Naive thymus-derived CD8-positive, alpha-beta T cell (primary cell): ENCODE data around the gene FAM219B. TPM values are rescaled to one million over a fixed set of nuclear protein-coding genes. Genes with fewer than 3 reads are reported as not detected.
"Not testable (repeated sequence)": the region's sequence is repeated elsewhere in the genome, so short reads cannot be mapped to it uniquely, and the experiment has no call there.

ENCODE experiments used
- ATAC-seq, 2 donors: fragments of 150-1000 bp; cut with Tn5 transposase in 1 of 2; sonication (Bioruptor Pico), chemical (Tn5 transposase) in 1 of 2; 1 replicate in 1 of 2; 2 replicates in 1 of 2; pipeline ENCODE4 v1.10.0; 2021; ENCODE audit warnings: mild to moderate bottlenecking in 2 of 2, moderate library complexity in 2 of 2
- POLR2A ChIA-PET: fragments of 350-600 bp; sonication (Branson Sonifier 250); formaldehyde crosslinking; loops from one replicate; lab custom pipeline; 2021; ENCODE audit warnings: antibody characterized with exemption; lab: Charles Lee
- DNase-seq, 10 donors: peaks; one replicate each; pipeline versions ENCODE4 v3.0.0 to v3.0.0-alpha.2; 2020 to 2022
- H3K27ac Mint-ChIP-seq, 10 donors: one replicate each; pipeline ENCODE4 v1.8.0; 2020 to 2022; ENCODE audit warnings: mild to moderate bottlenecking in 10 of 10, mixed read lengths in 10 of 10, moderate library complexity in 4 of 10, inconsistent platforms in 1 of 10
- H3K27me3 Mint-ChIP-seq, 5 donors: one replicate each; pipeline ENCODE4 v1.8.0; 2021 to 2022; ENCODE audit warnings: mixed read lengths in 5 of 5
- H3K36me3 Mint-ChIP-seq, 3 donors: one replicate each; pipeline ENCODE4 v1.8.0; 2020 to 2022; ENCODE audit warnings: mixed read lengths in 3 of 3, mild to moderate bottlenecking in 2 of 3, inconsistent platforms in 1 of 3
- H3K4me1 Mint-ChIP-seq, 4 donors: one replicate each; pipeline ENCODE4 v1.8.0; 2021 to 2022; ENCODE audit warnings: mixed read lengths in 4 of 4
- H3K4me3 Mint-ChIP-seq, 10 donors: one replicate each; pipeline ENCODE4 v1.8.0; 2020 to 2022; ENCODE audit warnings: mild to moderate bottlenecking in 10 of 10, mixed read lengths in 10 of 10, moderate library complexity in 6 of 10, inconsistent platforms in 1 of 10
- H3K9me3 Mint-ChIP-seq, 9 donors: one replicate each; pipeline ENCODE4 v1.8.0; 2020 to 2022; ENCODE audit warnings: mixed read lengths in 9 of 9, mild to moderate bottlenecking in 3 of 9, inconsistent platforms in 1 of 9, moderate library complexity in 1 of 9
- polyA plus RNA-seq, 3 donors: library from polyadenylated mRNA; unstranded; fragments of 300-500 nt; fragmentation: Illumina TruSeq; gene quantifications; one replicate each; pipeline ENCODE4 v1.2.3, GENCODE V29; 2021
- total RNA-seq, 8 experiments: library from RNA in 2 of 8; stranded (reverse) in 2 of 8; gene quantifications; one replicate each; pipeline ENCODE4 v1.2.3 and lab custom pipeline; 2021 to 2026

Gene FAM219B
- total and polyA plus RNA-seq, 5 experiments from 2014 or later, result 18.8 to 91.5 (median 22.3) TPM

- H3K36me3 Mint-ChIP-seq, result peaks cover 0 to 39% (median 5%) of the 10 kb centered on the region in 3 donors
- ATAC-seq (no peak), DNase-seq (no peak)
- POLR2A ChIA-PET, result interaction anchor here (0.7 to 2.2 kb wide), 15 partner anchors 8 to 132 kb away, joined by 3 to 14 read pairs (median 5); partner anchors contain the start of genes COX5A, MPI and ULK3
- no peak overlapping the region for H3K4me3 Mint-ChIP-seq
- H3K27me3 Mint-ChIP-seq, result no peaks in the 10 kb centered on the region
- H3K27ac Mint-ChIP-seq, result peak overlapping the region in 9 of 10 donors; percentile 43 to 85 (median 75)
- H3K4me1 Mint-ChIP-seq, result peaks cover 26 to 50% (median 46%) of the 10 kb centered on the region in 4 donors
- H3K9me3 Mint-ChIP-seq, result no peaks in the 10 kb centered on the region
These were observed 4.2 kb downstream of the FAM219B start for GRCh38 chr15:74902295-74903075.

- POLR2A ChIA-PET, result interaction anchor here (0.7 to 2.2 kb wide), 16 partner anchors 8 to 131 kb away, joined by 3 to 14 read pairs (median 5); partner anchors contain the start of genes COX5A, MPI and ULK3
- ATAC-seq (peak; percentile 33 to 48), DNase-seq (peak in 9 of 10 donors; percentile 29 to 75 (median 64))
- Mint-ChIP-seq H3K4me1 (peaks cover 23 to 43% (median 38%) of the 10 kb centered on the region in 4 donors), H3K27ac (peak overlapping the region in 9 of 10 donors; percentile 37 to 85 (median 73)), H3K36me3 (peaks cover 0 to 42% (median 5%) of the 10 kb centered on the region in 3 donors), H3K9me3 (no peaks in the 10 kb centered on the region), H3K4me3 (no peak overlapping the region), H3K27me3 (no peaks in the 10 kb centered on the region)
These were observed 5.0 kb downstream of the FAM219B start for GRCh38 chr15:74901612-74902063.

- DNase-seq (no peak), ATAC-seq (no peak)
- POLR2A ChIA-PET, result interaction anchor here (0.6 to 3.4 kb wide), 7 partner anchors 9 to 54 kb away, joined by 3 to 17 read pairs (median 4); partner anchors contain the start of genes FAM219B and ULK3
- peaks cover 13 to 41% (median 33%) of the 10 kb centered on the region in 4 donors for H3K4me1 Mint-ChIP-seq
- no peak overlapping the region for H3K4me3 Mint-ChIP-seq
- peak overlapping the region in 8 of 10 donors; percentile 19 to 85 (median 48) for H3K27ac Mint-ChIP-seq
- H3K36me3 Mint-ChIP-seq, result peaks cover 6 to 31% (median 9%) of the 10 kb centered on the region in 3 donors
- H3K27me3 Mint-ChIP-seq, result no peaks in the 10 kb centered on the region
- H3K9me3 Mint-ChIP-seq, result no peaks in the 10 kb centered on the region
These were observed 9.3 kb downstream of the FAM219B start for GRCh38 chr15:74897300-74897701.

- peaks cover 10 to 37% (median 31%) of the 10 kb centered on the region in 4 donors for H3K4me1 Mint-ChIP-seq
- peak overlapping the region in 2 of 10 donors; percentile 9 to 38 for H3K27ac Mint-ChIP-seq
- H3K9me3 Mint-ChIP-seq, result no peaks in the 10 kb centered on the region
- no peaks in the 10 kb centered on the region for H3K27me3 Mint-ChIP-seq
- no peak overlapping the region for H3K4me3 Mint-ChIP-seq
- POLR2A ChIA-PET, result interaction anchor here (1.0 to 3.4 kb wide), 5 partner anchors 10 to 119 kb away, joined by 3 to 17 read pairs (median 5); partner anchors contain the start of gene FAM219B
- ATAC-seq (no peak), DNase-seq (no peak)
- H3K36me3 Mint-ChIP-seq, result peaks cover 6 to 31% (median 9%) of the 10 kb centered on the region in 3 donors
These were observed 10.3 kb downstream of the FAM219B start for GRCh38 chr15:74896316-74896715.

DNA sequence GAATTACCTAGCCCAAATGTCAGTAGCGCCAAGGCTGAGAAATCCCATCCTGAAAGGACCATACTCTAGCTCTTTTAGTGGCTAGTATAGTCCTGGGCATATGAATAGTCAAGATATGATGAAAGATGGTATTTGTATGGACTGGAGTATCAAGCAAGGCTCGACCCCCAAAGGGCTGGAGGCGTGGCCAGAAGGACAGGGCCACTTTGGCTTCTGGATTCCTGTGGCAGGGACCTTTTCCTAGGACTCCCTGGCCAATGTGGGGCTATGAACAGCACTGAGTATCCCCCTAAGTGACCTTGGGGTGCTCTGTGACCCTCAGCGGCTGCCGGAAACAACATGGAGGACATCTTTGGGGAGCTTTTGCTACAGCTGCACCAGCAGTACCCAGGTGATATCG, 10.8 kb downstream of the FAM219B start:
- H3K4me3 Mint-ChIP-seq, result no peak overlapping the region
- peaks cover 10 to 39% (median 33%) of the 10 kb centered on the region in 4 donors for H3K4me1 Mint-ChIP-seq
- peaks cover 6 to 29% (median 8%) of the 10 kb centered on the region in 3 donors for H3K36me3 Mint-ChIP-seq
- ATAC-seq (no peak), DNase-seq (no peak)
- peak overlapping the region in 9 of 10 donors; percentile 41 to 87 (median 67) for H3K27ac Mint-ChIP-seq
- POLR2A ChIA-PET, result interaction anchor here (1.0 to 3.4 kb wide), 3 partner anchors 10 to 118 kb away, joined by 3 to 17 read pairs (median 5); partner anchors contain the start of gene FAM219B
- H3K9me3 Mint-ChIP-seq, result no peaks in the 10 kb centered on the region
- no peaks in the 10 kb centered on the region for H3K27me3 Mint-ChIP-seq

DNA sequence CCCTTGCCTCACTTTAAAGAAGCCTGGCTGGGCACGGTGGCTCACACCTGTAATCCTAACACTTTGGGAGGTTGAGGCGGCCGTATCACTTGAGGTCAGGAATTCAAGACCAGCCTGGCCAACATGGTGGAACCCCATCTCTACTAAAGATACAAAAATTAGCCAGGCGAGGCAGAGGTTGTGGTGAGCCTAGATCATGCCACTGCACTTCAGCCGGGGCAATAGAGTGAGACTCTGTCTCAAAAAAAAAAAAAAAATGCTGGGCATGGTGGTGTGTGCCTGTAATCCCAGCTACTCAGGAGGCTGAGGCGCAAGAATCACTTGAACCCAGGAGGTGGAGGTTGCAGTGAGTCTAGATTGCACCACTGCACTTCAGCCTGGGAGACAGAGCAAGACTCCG, 12.3 kb downstream of the FAM219B start:
- H3K27me3 Mint-ChIP-seq, H3K9me3 Mint-ChIP-seq, DNase-seq, ATAC-seq, H3K4me3 Mint-ChIP-seq: not testable (repeated sequence)
- POLR2A ChIA-PET, result interaction anchor here (0.7 to 2.9 kb wide), 10 partner anchors 10 to 307 kb away, joined by 3 to 28 read pairs (median 10); partner anchors contain the start of genes COX5A, FAM219B, SCAMP2 and ULK3
- Mint-ChIP-seq H3K27ac (peak overlapping the region in 6 of 10 donors; percentile 3 to 99 (median 86)), H3K36me3 (peaks cover 6 to 21% (median 6%) of the 10 kb centered on the region in 3 donors), H3K4me1 (peaks cover 18 to 49% (median 46%) of the 10 kb centered on the region in 4 donors)

DNA sequence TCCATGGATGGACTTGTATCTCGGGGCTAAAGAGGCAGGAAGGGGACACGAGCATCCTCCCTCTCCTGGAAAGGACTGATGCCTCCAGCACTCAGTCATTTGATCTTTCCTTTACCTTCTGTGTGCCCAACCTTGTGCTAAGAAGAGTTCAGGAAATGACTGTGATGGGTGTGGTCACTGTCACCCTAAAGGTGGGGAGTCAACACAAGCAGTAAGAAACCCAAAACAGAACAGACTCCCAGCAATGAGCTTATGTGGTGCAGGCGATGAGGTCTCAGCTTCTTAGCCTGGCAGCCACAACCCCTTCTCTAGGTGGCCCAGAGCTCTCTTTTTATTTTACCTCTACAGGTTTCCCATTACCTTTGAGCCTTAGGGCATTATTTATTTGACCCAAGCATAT, 13.0 kb downstream of the FAM219B start:
- Mint-ChIP-seq H3K27me3 (no peaks in the 10 kb centered on the region), H3K27ac (peak overlapping the region; percentile 96 to 99 (median 98)), H3K4me3 (peak overlapping the region; percentile 53 to 92 (median 84)), H3K4me1 (peaks cover 19 to 57% (median 54%) of the 10 kb centered on the region in 4 donors), H3K36me3 (peaks cover 6 to 17% (median 6%) of the 10 kb centered on the region in 3 donors), H3K9me3 (no peaks in the 10 kb centered on the region)
- POLR2A ChIA-PET, result interaction anchor here (0.6 to 2.9 kb wide), 18 partner anchors 9 to 454 kb away, joined by 3 to 28 read pairs (median 4); partner anchors contain the start of genes COX5A, FAM219B, NEIL1 and SCAMP2
- DNase-seq (peak in 8 of 10 donors; percentile 20 to 74 (median 48)), ATAC-seq (peak; percentile 59 to 73)

GRCh38 chr15:74892931-74893330, 13.7 kb downstream of the FAM219B start:
- no peak for DNase-seq
- Mint-ChIP-seq H3K27me3 (no peaks in the 10 kb centered on the region), H3K4me1 (peaks cover 19 to 58% (median 55%) of the 10 kb centered on the region in 4 donors), H3K36me3 (peaks cover 6 to 14% (median 6%) of the 10 kb centered on the region in 3 donors), H3K9me3 (no peaks in the 10 kb centered on the region), H3K4me3 (peak overlapping the region in 4 of 10 donors; percentile 37 to 89 (median 70)), H3K27ac (peak overlapping the region; percentile 96 to 99 (median 98))
- POLR2A ChIA-PET, result interaction anchor here (1.3 to 2.9 kb wide), 6 partner anchors 9 to 93 kb away, joined by 4 to 28 read pairs (median 10); partner anchors contain the start of genes FAM219B, SCAMP2 and ULK3
- no peak for ATAC-seq

DNA sequence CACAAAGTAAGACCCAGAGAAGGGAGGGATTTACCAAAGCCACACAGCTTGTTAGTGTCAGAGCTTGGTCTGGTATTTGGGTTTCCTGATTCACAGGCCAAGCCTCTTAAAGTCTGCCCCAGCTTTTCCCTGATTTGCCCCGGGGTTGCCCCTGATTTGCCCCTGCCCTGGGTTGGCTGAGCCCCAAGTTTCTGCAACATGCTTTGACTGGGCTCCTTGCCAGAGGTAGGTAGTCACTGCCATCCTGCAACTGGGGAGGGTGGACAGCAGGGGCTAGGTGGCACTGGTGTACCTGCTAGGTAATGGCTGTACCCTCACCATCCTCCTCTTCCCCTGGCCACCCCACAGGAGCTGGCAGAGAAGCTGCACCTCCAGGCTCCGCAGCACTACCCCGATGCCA, 14.3 kb downstream of the FAM219B start:
- peaks cover 19 to 58% (median 55%) of the 10 kb centered on the region in 4 donors for H3K4me1 Mint-ChIP-seq

DNA sequence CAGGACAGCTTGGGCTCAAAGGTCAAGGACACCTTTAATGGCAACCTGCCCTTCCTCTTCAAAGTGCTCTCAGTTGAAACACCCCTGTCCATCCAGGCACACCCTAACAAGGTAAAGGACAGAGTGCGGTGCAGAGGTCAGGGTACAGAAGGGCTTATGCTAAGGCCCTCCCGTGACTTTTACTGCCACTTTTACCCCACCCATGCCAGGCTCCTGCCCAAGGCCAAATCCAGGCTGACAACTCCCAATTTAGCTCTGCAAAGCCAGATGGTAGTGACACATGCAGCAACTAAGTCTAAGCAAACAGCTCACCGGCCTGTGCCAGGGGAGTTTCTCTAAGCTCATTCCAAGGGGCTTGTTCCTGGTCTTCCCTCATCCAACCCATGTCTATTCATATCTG, 15.2 kb downstream of the FAM219B start:
- Mint-ChIP-seq H3K9me3 (no peaks in the 10 kb centered on the region), H3K36me3 (peaks cover 6 to 9% (median 6%) of the 10 kb centered on the region in 3 donors), H3K27ac (peak overlapping the region in 9 of 10 donors; percentile 31 to 95 (median 66)), H3K4me3 (peak overlapping the region in 8 of 10 donors; percentile 31 to 96 (median 86)), H3K4me1 (peaks cover 17 to 58% (median 55%) of the 10 kb centered on the region in 4 donors), H3K27me3 (no peaks in the 10 kb centered on the region)
- no peak for ATAC-seq
- no peak for DNase-seq
- POLR2A ChIA-PET, result interaction anchor here (0.6 to 2.9 kb wide), 6 partner anchors 8 to 24 kb away, joined by 3 to 28 read pairs (median 4); partner anchors contain the start of genes FAM219B and SCAMP2

More for the DNA sequence above, 14.3 kb downstream of the FAM219B start:
- no peak for ATAC-seq
- no peak for DNase-seq
- Mint-ChIP-seq H3K9me3 (no peaks in the 10 kb centered on the region), H3K27ac (peak overlapping the region; percentile 61 to 99 (median 98)), H3K36me3 (peaks cover 6 to 13% (median 6%) of the 10 kb centered on the region in 3 donors), H3K4me3 (peak overlapping the region in 4 of 10 donors; percentile 33 to 96 (median 56)), H3K27me3 (no peaks in the 10 kb centered on the region)
- POLR2A ChIA-PET, result interaction anchor here (0.6 to 2.9 kb wide), 6 partner anchors 8 to 19 kb away, joined by 3 to 28 read pairs (median 4); partner anchors contain the start of genes FAM219B and SCAMP2

DNA sequence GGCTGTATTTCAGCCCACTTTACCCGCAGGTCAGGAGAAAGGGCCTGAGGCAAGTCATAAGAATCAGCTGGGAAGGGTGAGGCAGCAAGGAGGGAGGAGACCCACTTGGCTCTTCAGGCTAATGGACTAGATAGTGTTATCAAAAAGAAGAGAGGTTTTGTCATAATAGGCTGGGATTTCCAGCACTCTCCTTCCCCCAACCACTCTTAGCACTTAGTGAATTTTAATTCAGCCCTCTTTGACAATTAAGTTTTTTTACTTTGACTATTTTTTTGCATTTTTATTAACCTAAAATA, 16.0 kb downstream of the FAM219B start:
- no peak for DNase-seq
- Mint-ChIP-seq H3K27me3 (no peaks in the 10 kb centered on the region), H3K9me3 (no peaks in the 10 kb centered on the region), H3K4me1 (peaks cover 17 to 57% (median 56%) of the 10 kb centered on the region in 4 donors), H3K36me3 (peaks cover 5 to 9% (median 6%) of the 10 kb centered on the region in 3 donors), H3K4me3 (peak overlapping the region; percentile 82 to 96 (median 89)), H3K27ac (peak overlapping the region; percentile 87 to 97 (median 92))
- POLR2A ChIA-PET, result interaction anchor here (1.4 to 2.6 kb wide), 4 partner anchors 16 to 46 kb away, joined by 5 to 16 read pairs (median 12); partner anchors contain the start of gene FAM219B
- no peak for ATAC-seq
